Uterus (tissue), 2 donors: ENCODE results near the gene PAGR1.

Experiments used
- CTCF ChIP-seq, 4 experiments: fragments of 200-600 bp in 2 of 4; fragments of 450-650 bp in 2 of 4; sonication (generic) in 2 of 4; IDR thresholded peaks; one replicate each; pipeline ENCODE4 v1.5.1; 2016 to 2019; ENCODE audit warnings: antibody characterized with exemption in 4 of 4, mild to moderate bottlenecking in 2 of 4, moderate library complexity in 1 of 4
- POLR2A ChIP-seq, 2 donors: fragments of 450-650 bp; IDR thresholded peaks; one replicate each; pipeline ENCODE4 v1.6.1; 2016; ENCODE audit warnings: antibody characterized with exemption in 2 of 2, mild to moderate bottlenecking in 1 of 2, moderate library complexity in 1 of 2

GRCh38 chr16:29775742-29776408, 40.1 kb upstream of the PAGR1 start:
- TF ChIP-seq CTCF (IDR thresholded peaks at IDR 0.05): no peak
- TF ChIP-seq POLR2A (IDR thresholded peaks at IDR 0.05): no peak
